SK-N-SH (cell line): Measurements from ENCODE around the gene TMEM132D.

Source experiments
- POLR2AphosphoS5 ChIP-seq: IDR thresholded peaks from 2 replicates; pipeline ENCODE4 v1.6.1; 2012; ENCODE audit warnings: low read depth, low read length
- TF ChIP-seq, protein P1 (sequence below): fragments of 200-600 bp; sonication (generic); IDR thresholded peaks from 2 replicates; pipeline ENCODE4 v1.6.1; 2017; ENCODE audit warnings: antibody characterized with exemption, mild to moderate bottlenecking, moderate library complexity
- TF ChIP-seq, protein P2 (sequence below): IDR thresholded peaks from 2 replicates; pipeline ENCODE4 v1.4.0; 2012; ENCODE audit warnings: low read depth

DNA sequence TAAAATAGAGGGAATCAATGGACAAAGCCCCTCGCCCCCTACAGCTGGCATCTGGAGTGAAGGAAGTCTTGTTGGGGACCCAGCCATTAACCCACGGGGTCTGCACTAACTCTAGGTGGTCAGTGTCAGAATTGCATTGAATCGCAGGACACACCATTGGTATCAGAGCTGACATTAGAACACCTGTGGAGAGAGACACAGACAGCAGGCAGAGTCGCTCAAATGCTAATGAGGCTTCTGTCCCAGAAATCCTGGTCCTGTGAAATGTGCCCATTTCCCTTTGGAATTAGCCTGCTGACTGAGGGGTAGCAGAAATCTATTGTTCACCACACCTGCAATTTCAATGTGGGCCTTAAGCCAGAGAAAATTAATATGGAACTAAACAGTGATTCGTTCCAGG, 33.0 kb downstream of the TMEM132D start:
- TF ChIP-seq, protein P1, sequence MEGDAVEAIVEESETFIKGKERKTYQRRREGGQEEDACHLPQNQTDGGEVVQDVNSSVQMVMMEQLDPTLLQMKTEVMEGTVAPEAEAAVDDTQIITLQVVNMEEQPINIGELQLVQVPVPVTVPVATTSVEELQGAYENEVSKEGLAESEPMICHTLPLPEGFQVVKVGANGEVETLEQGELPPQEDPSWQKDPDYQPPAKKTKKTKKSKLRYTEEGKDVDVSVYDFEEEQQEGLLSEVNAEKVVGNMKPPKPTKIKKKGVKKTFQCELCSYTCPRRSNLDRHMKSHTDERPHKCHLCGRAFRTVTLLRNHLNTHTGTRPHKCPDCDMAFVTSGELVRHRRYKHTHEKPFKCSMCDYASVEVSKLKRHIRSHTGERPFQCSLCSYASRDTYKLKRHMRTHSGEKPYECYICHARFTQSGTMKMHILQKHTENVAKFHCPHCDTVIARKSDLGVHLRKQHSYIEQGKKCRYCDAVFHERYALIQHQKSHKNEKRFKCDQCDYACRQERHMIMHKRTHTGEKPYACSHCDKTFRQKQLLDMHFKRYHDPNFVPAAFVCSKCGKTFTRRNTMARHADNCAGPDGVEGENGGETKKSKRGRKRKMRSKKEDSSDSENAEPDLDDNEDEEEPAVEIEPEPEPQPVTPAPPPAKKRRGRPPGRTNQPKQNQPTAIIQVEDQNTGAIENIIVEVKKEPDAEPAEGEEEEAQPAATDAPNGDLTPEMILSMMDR = no peak
- TF ChIP-seq, protein P2, sequence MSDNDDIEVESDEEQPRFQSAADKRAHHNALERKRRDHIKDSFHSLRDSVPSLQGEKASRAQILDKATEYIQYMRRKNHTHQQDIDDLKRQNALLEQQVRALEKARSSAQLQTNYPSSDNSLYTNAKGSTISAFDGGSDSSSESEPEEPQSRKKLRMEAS = no peak
- TF ChIP-seq POLR2AphosphoS5 = no peak
